AG09319 (cell line): ENCODE data around the gene TIMP1.

Experiments used
- DNase-seq: peaks from one replicate; pipeline ENCODE4 v3.0.0-alpha.2; 2010; ENCODE audit warnings: low read depth; ENCODE audit errors: extremely low read depth
- CTCF ChIP-seq: IDR thresholded peaks from 2 replicates; pipeline ENCODE4 v1.5.1; 2011; ENCODE audit warnings: low read depth, mild to moderate bottlenecking, inconsistent platforms, low read length, moderate library complexity

TIMP1 gene

GRCh38 chrX:47581731-47582647 is at the start of gene TIMP1:
TIMP1 (plus strand) TSS chrX:47582436; CDS start chrX:47583416, 980 bp downstream.
- no peak for TF ChIP-seq CTCF
- DNase-seq: peak; percentile 78

- TF ChIP-seq CTCF: no peak
- DNase-seq: no peak
Observed at GRCh38 chrX:47539860-47540259, 42.4 kb upstream of the TIMP1 start.

GRCh38 chrX:47540754-47541538 is 41.3 kb upstream of the TIMP1 start:
- peak; percentile 56 for TF ChIP-seq CTCF

DNA sequence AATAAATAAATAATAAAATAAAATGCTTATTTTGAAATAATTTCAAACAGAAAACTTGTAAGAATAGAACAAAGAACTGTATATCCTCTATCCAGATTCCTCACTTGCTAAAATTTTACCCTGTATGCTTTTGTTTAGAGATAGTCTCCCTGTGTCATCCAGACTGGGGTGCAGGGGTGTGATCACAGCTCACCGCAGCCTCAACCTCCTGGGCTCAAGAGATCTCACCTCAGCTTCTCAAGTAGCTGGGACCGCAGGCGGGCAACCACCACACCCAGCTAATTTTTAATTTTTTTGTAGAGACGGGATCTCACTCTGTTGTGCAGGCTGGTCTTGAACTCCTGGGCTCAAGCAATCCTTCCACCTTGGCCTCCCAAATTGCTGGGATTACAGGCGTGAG is 38.7 kb upstream of the TIMP1 start:
- no peak for TF ChIP-seq CTCF
- DNase-seq: no peak

More at GRCh38 chrX:47540754-47541538, 41.3 kb upstream of the TIMP1 start:
- DNase-seq: peak; percentile 73

- TF ChIP-seq CTCF: no peak
Observed at GRCh38 chrX:47556045-47556623, 26.1 kb upstream of the TIMP1 start.

GRCh38 chrX:47558436-47558835 is 23.8 kb upstream of the TIMP1 start:
- DNase-seq: no peak
- TF ChIP-seq CTCF: no peak

More at GRCh38 chrX:47556045-47556623, 26.1 kb upstream of the TIMP1 start:
- DNase-seq: peak; percentile 78
